OCI-LY7 (cell line): ENCODE results near the gene MRPL33. TPM values are rescaled to one million over a fixed set of nuclear protein-coding genes. Genes with fewer than 3 reads are reported as not detected.
"Not testable (repeated sequence)": the region's sequence is repeated elsewhere in the genome, so short reads cannot be mapped to it uniquely, and the experiment has no call there.

Experiments used
- BruUV-seq: library from RNA; stranded (reverse); fragments of 400-500 nt; replicated peaks from 2 replicates; lab custom pipeline; 2021; lab: Mats Ljungman, UMichigan
- CTCF ChIA-PET: fragments of 300-600 bp; sonication (Branson Sonifier 250); formaldehyde crosslinking; loops from one replicate; lab custom pipeline; 2022; ENCODE audit warnings: antibody characterized with exemption; ENCODE audit not compliant: unreplicated experiment; lab: Charles Lee
- POLR2A ChIA-PET: fragments of 300-600 bp; sonication (Branson Sonifier 250); formaldehyde crosslinking; loops from one replicate; lab custom pipeline; 2022; ENCODE audit warnings: antibody characterized with exemption; lab: Charles Lee
- DNase-seq: peaks from one replicate; pipeline ENCODE4 v3.0.0-alpha.2; 2015; ENCODE audit warnings: low spot score
- H2AFZ ChIP-seq: fragments of 200-600 bp; sonication (generic), shearing (Covaris generic); 2 replicates; pipeline ENCODE4 v1.6.1; 2014; ENCODE audit warnings: mild to moderate bottlenecking, antibody characterized with exemption, low read length, moderate library complexity
- H3K27ac ChIP-seq: fragments of 200-600 bp; sonication (generic); 2 replicates; pipeline ENCODE4 v1.5.1; 2014; ENCODE audit warnings: mixed run types, low read depth, mild to moderate bottlenecking, moderate library complexity, low read length, inconsistent platforms; ENCODE audit not compliant: poor library complexity, severe bottlenecking
- H3K36me3 ChIP-seq: fragments of 200-600 bp; sonication (generic); 2 replicates; pipeline ENCODE4 v1.6.1; 2014; ENCODE audit warnings: mild to moderate bottlenecking, antibody characterized with exemption, low read length, moderate library complexity, mixed read lengths; ENCODE audit not compliant: insufficient read depth
- H3K4me1 ChIP-seq: fragments of 200-600 bp; sonication (generic); 2 replicates; pipeline ENCODE4 v1.5.1; 2014; ENCODE audit warnings: mild to moderate bottlenecking, low read length; ENCODE audit not compliant: insufficient read depth, poor library complexity, severe bottlenecking
- H3K4me2 ChIP-seq: fragments of 200-600 bp; sonication (generic); 2 replicates; pipeline ENCODE4 v1.6.1; 2014; ENCODE audit warnings: mild to moderate bottlenecking, low read length
- H3K4me3 ChIP-seq: fragments of 200-600 bp; sonication (generic); 2 replicates; pipeline ENCODE4 v1.5.1; 2014; ENCODE audit warnings: mild to moderate bottlenecking, low read depth, low read length; ENCODE audit not compliant: poor library complexity, severe bottlenecking
- H3K79me2 ChIP-seq: fragments of 200-600 bp; sonication (generic); 2 replicates; pipeline ENCODE4 v1.6.1; 2016; ENCODE audit warnings: low read depth, mild to moderate bottlenecking, low read length, moderate library complexity, mixed read lengths; ENCODE audit not compliant: insufficient read depth
- H3K9me2 ChIP-seq: fragments of 200-600 bp; sonication (generic); 2 replicates; pipeline ENCODE4 v1.6.1; 2016; ENCODE audit warnings: mild to moderate bottlenecking, low read length, mixed read lengths; ENCODE audit not compliant: insufficient read depth
- H3K9me3 ChIP-seq: fragments of 200-600 bp; sonication (generic); 2 replicates; pipeline ENCODE4 v1.6.1; 2014; ENCODE audit warnings: mild to moderate bottlenecking, mixed run types, low read length, mixed read lengths
- H4K20me1 ChIP-seq: fragments of 200-600 bp; sonication (generic); 2 replicates; pipeline ENCODE4 v1.6.1; 2014; ENCODE audit warnings: mild to moderate bottlenecking, antibody characterized with exemption, low read length, moderate library complexity, mixed read lengths; ENCODE audit not compliant: insufficient read depth
- CTCF ChIP-seq: fragments of 200-600 bp; sonication (generic); conservative IDR thresholded peaks from 2 replicates; pipeline ENCODE4 v1.5.1; 2014; ENCODE audit warnings: mild to moderate bottlenecking, antibody characterized with exemption, low read length, moderate library complexity, mixed read lengths
- EZH2phosphoT487 ChIP-seq: fragments of 200-600 bp; sonication (generic); IDR thresholded peaks from 2 replicates; pipeline ENCODE4 v1.6.1; 2018; ENCODE audit warnings: low read depth, borderline replicate concordance, mild to moderate bottlenecking, mixed run types, antibody characterized with exemption, low read length, moderate library complexity, mixed read lengths
- intact Hi-C: fragments of 100-400 bp; cut with micrococcal nuclease; formaldehyde crosslinking; loops from one replicate; pipeline ENCODE4 v1.10.0; 2022; ENCODE audit not compliant: unreplicated experiment
- total RNA-seq, 2 experiments: library from RNA; depleted of rRNA in 1 of 2; stranded (reverse); fragments of >200 nt in 1 of 2; shearing (Covaris generic) in 1 of 2; gene quantifications; 2 replicates each; pipeline ENCODE4 v1.2.3, GENCODE V29; 2014 to 2022

Gene MRPL33
- total RNA-seq, 2 experiments from 2014 or later = 43.8 to 51.2 TPM

- H3K4me2 ChIP-seq = no peak overlapping the region
- no peaks in the 10 kb centered on the region for H3K79me2 ChIP-seq
- ChIA-PET CTCF (interaction anchor here (0.6 kb wide), 1 partner anchor 896 kb away, joined by 3 read pairs; no protein-coding TSS in a partner anchor), POLR2A (no interaction called here)
- DNase-seq = no peak
- no peaks in the 10 kb centered on the region for H3K9me3 ChIP-seq
- H2AFZ ChIP-seq = no peak overlapping the region
- no peak overlapping the region for H3K4me3 ChIP-seq
- intact Hi-C loops = no loop called here
- TF ChIP-seq CTCF (no peak), EZH2phosphoT487 (no peak)
- no TSS peak for BruUV-seq
- H3K4me1 ChIP-seq = no peaks in the 10 kb centered on the region
- H3K27ac ChIP-seq = no peak overlapping the region
- no peaks in the 10 kb centered on the region for H3K9me2 ChIP-seq
- H4K20me1 ChIP-seq = no peaks in the 10 kb centered on the region
- H3K36me3 ChIP-seq = no peaks in the 10 kb centered on the region
Observed at GRCh38 chr2:27742571-27742970, 28.9 kb upstream of the MRPL33 start.

- H2AFZ ChIP-seq, H3K4me1 ChIP-seq, H3K27ac ChIP-seq, DNase-seq, H3K9me2 ChIP-seq, H3K4me3 ChIP-seq, H3K4me2 ChIP-seq, H3K36me3 ChIP-seq, BruUV-seq, CTCF ChIA-PET, H4K20me1 ChIP-seq, intact Hi-C loops, H3K9me3 ChIP-seq, POLR2A ChIA-PET, H3K79me2 ChIP-seq: not testable (repeated sequence)
Observed at GRCh38 chr2:27745494-27745893, 26.0 kb upstream of the MRPL33 start.

GRCh38 chr2:27746325-27746724, 25.2 kb upstream of the MRPL33 start:
- H3K4me2 ChIP-seq = no peak overlapping the region
- no peak for TF ChIP-seq CTCF
- TF ChIP-seq EZH2phosphoT487 = no peak
- no TSS peak for BruUV-seq

More at GRCh38 chr2:27746325-27746724, 25.2 kb upstream of the MRPL33 start:
- ChIA-PET CTCF (no interaction called here), POLR2A (no interaction called here)
- no peaks in the 10 kb centered on the region for H3K9me3 ChIP-seq
- H3K79me2 ChIP-seq = no peaks in the 10 kb centered on the region
- no peak overlapping the region for H2AFZ ChIP-seq
- no peaks in the 10 kb centered on the region for H4K20me1 ChIP-seq
- no peak overlapping the region for H3K27ac ChIP-seq
- H3K36me3 ChIP-seq = no peaks in the 10 kb centered on the region
- intact Hi-C loops = no loop called here
- no peak for DNase-seq
- H3K4me1 ChIP-seq = no peaks in the 10 kb centered on the region
- no peaks in the 10 kb centered on the region for H3K9me2 ChIP-seq
- H3K4me3 ChIP-seq = no peak overlapping the region
